HG03354 (cell line): ENCODE measurements around the gene PWWP2B.

Source experiments
- ATAC-seq: cut with Tn5 transposase; IDR thresholded peaks from one replicate; pipeline ENCODE4 v1.9.1; 2021; ENCODE audit warnings: mild to moderate bottlenecking; ENCODE audit not compliant: unreplicated experiment, poor library complexity, severe bottlenecking

PWWP2B gene

GRCh38 chr10:132414402-132415016 is 17.5 kb downstream of the PWWP2B start:
- ATAC-seq = no peak

GRCh38 chr10:132415255-132415654 is 18.3 kb downstream of the PWWP2B start:
- no peak for ATAC-seq

- no peak for ATAC-seq
Observed at GRCh38 chr10:132415956-132416355, 19.0 kb downstream of the PWWP2B start.

GRCh38 chr10:132416566-132417256 is 19.7 kb downstream of the PWWP2B start:
- no peak for ATAC-seq

- no peak for ATAC-seq
Observed at GRCh38 chr10:132417257-132417910, 20.4 kb downstream of the PWWP2B start.

- ATAC-seq = no peak
Observed at GRCh38 chr10:132417957-132418441, 21.0 kb downstream of the PWWP2B start.

GRCh38 chr10:132418527-132419416 is 21.8 kb downstream of the PWWP2B start:
- ATAC-seq = no peak

GRCh38 chr10:132419538-132420468 is 22.8 kb downstream of the PWWP2B start:
- no peak for ATAC-seq

GRCh38 chr10:132420469-132420980 is 23.5 kb downstream of the PWWP2B start:
- ATAC-seq = no peak

GRCh38 chr10:132420981-132421846 is 24.2 kb downstream of the PWWP2B start:
- ATAC-seq = peak; percentile 42

GRCh38 chr10:132421847-132422751 is 25.1 kb downstream of the PWWP2B start:
- ATAC-seq = peak; percentile 56

- peak; percentile 47 for ATAC-seq
Observed at GRCh38 chr10:132422903-132423825, 26.2 kb downstream of the PWWP2B start.

GRCh38 chr10:132423966-132424861 is 27.2 kb downstream of the PWWP2B start:
- no peak for ATAC-seq

GRCh38 chr10:132425029-132425756 is 28.2 kb downstream of the PWWP2B start:
- no peak for ATAC-seq
